ENCODE results near the gene VWC2.

VWC2 gene

GRCh38 chr7:49773218-49773935 lies at the start of gene VWC2:
Gene VWC2, plus strand, starts transcription at chr7:49773638. Its CDS starts 1,798 bp downstream, at chr7:49775436.
- no peak for DNase-seq

GRCh38 chr7:49724071-49724470 lies 49.4 kb upstream of the VWC2 start:
- no peak for DNase-seq

GRCh38 chr7:49731836-49732235 lies 41.6 kb upstream of the VWC2 start:
- DNase-seq, result no peak

- DNase-seq, result no peak
These were observed 10.8 kb upstream of the VWC2 start for GRCh38 chr7:49762666-49763065.

- DNase-seq, result no peak
These were observed 9.6 kb upstream of the VWC2 start for GRCh38 chr7:49763791-49764190.

- DNase-seq, result no peak
These were observed 6.5 kb upstream of the VWC2 start for GRCh38 chr7:49766966-49767365.

GRCh38 chr7:49767719-49768118 lies 5.7 kb upstream of the VWC2 start:
- no peak for DNase-seq

GRCh38 chr7:49768254-49768653 lies 5.2 kb upstream of the VWC2 start:
- no peak for DNase-seq

- no peak for DNase-seq
These were observed 4.6 kb upstream of the VWC2 start for GRCh38 chr7:49768835-49769234.

GRCh38 chr7:49769285-49769857 lies 4.1 kb upstream of the VWC2 start:
- no peak for DNase-seq

- DNase-seq, result no peak
These were observed 2.6 kb upstream of the VWC2 start for GRCh38 chr7:49770838-49771237.

- no peak for DNase-seq
These were observed 1.8 kb upstream of the VWC2 start for GRCh38 chr7:49771427-49772176.

GRCh38 chr7:49772916-49773217 lies 571 bp upstream of the VWC2 start:
- no peak for DNase-seq

- DNase-seq, result no peak
These were observed 559 bp downstream of the VWC2 start for GRCh38 chr7:49773936-49774458.

GRCh38 chr7:49774459-49775064 lies 1.1 kb downstream of the VWC2 start:
- no peak for DNase-seq

GRCh38 chr7:49775065-49775948 lies 1.9 kb downstream of the VWC2 start:
- no peak for DNase-seq

- no peak for DNase-seq
These were observed 2.6 kb downstream of the VWC2 start for GRCh38 chr7:49775949-49776443.

GRCh38 chr7:49776994-49777393 lies 3.6 kb downstream of the VWC2 start:
- no peak for DNase-seq

GRCh38 chr7:49778731-49779270 lies 5.4 kb downstream of the VWC2 start:
- no peak for DNase-seq

GRCh38 chr7:49780953-49781352 lies 7.5 kb downstream of the VWC2 start:
- DNase-seq, result no peak

GRCh38 chr7:49781996-49782395 lies 8.6 kb downstream of the VWC2 start:
- no peak for DNase-seq

- DNase-seq, result no peak
These were observed 10.0 kb downstream of the VWC2 start for GRCh38 chr7:49783446-49783845.
